HCT116 (cell line): Measurements from ENCODE around the gene RAET1G. TPM values are rescaled to one million over a fixed set of nuclear protein-coding genes. Genes with fewer than 3 reads are reported as not detected.

Source experiments
- ATAC-seq: fragments of 200-7000 bp; cut with Tn5 transposase; 2 replicates; pipeline ENCODE4 v1.9.1; 2020; ENCODE audit warnings: mild to moderate bottlenecking, moderate library complexity
- BruUV-seq: library from RNA; stranded (reverse); fragments of 400-500 nt; replicated peaks from 2 replicates; lab custom pipeline; 2021; lab: Mats Ljungman, UMichigan
- CTCF ChIA-PET: fragments of 300-600 bp; sonication (Branson Sonifier 250); formaldehyde crosslinking; loops from one replicate; lab custom pipeline; 2021; ENCODE audit warnings: antibody characterized with exemption; lab: Charles Lee
- POLR2A ChIA-PET: fragments of 300-600, 350-600 bp; sonication (Branson Sonifier 250); formaldehyde crosslinking; loops from one replicate; lab custom pipeline; 2021; ENCODE audit warnings: antibody characterized with exemption; lab: Charles Lee
- RAD21 ChIA-PET, 2 experiments: fragments of 300-600 bp; sonication (Branson Sonifier 250); formaldehyde crosslinking; loops; one replicate each; lab custom pipeline; 2023; ENCODE audit warnings: low total read pairs in 2 of 2; ENCODE audit not compliant: uncharacterized antibody in 2 of 2, unreplicated experiment in 2 of 2, low non-redundant PET in 1 of 2; lab: Charles Lee
- DNase-seq: peaks from one replicate; pipeline ENCODE4 v3.0.0-alpha.2; 2010; ENCODE audit warnings: low read depth, low spot score
- H2AFZ ChIP-seq: fragments of 200-600 bp; shearing (Covaris generic), sonication (generic); 2 replicates; pipeline ENCODE4 v1.6.1; 2017; ENCODE audit warnings: low read depth, mixed run types, mixed read lengths, antibody characterized with exemption, low read length; ENCODE audit not compliant: poor library complexity, severe bottlenecking
- H3K27ac ChIP-seq: 2 replicates; pipeline ENCODE4 v1.5.1; 2012; ENCODE audit warnings: low read depth, low read length
- H3K27me3 ChIP-seq: fragments of 200-600 bp; sonication (generic); 2 replicates; pipeline ENCODE4 v1.6.1; 2016; ENCODE audit warnings: mixed run types, low read length, mixed read lengths; ENCODE audit not compliant: insufficient read depth
- H3K36me3 ChIP-seq, 2 experiments: fragments of 200-500 bp in 1 of 2; fragments of 200-600 bp in 1 of 2; sonication (Bioruptor generic) in 1 of 2; sonication (generic) in 1 of 2; 2 replicates each; pipeline versions ENCODE4 v1.5.1 to v1.6.1; 2014 to 2016; ENCODE audit warnings: low read length in 2 of 2, inconsistent platforms in 1 of 2, mixed read lengths in 1 of 2, mixed run types in 1 of 2; ENCODE audit not compliant: insufficient read depth in 2 of 2, control insufficient read depth in 1 of 2
- H3K4me1 ChIP-seq, 2 experiments: fragments of 200-600 bp in 1 of 2; sonication (generic) in 1 of 2; 2 replicates each; pipeline versions ENCODE4 v1.5.1 to v1.6.1; 2012 to 2017; ENCODE audit warnings: low read length in 2 of 2, inconsistent platforms in 1 of 2, mild to moderate bottlenecking in 1 of 2, mixed read lengths in 1 of 2, mixed run types in 1 of 2, moderate library complexity in 1 of 2; ENCODE audit not compliant: insufficient read depth in 2 of 2, control insufficient read depth in 1 of 2
- H3K4me2 ChIP-seq: fragments of 200-600 bp; sonication (generic); 2 replicates; pipeline ENCODE4 v1.6.1; 2017; ENCODE audit warnings: mixed run types, low read length, mixed read lengths
- H3K4me3 ChIP-seq, 2 experiments: fragments of 200-600 bp in 1 of 2; sonication (generic) in 1 of 2; replicated peaks in 1 of 2; 2 replicates each; pipeline ENCODE4 v1.5.1; 2011 to 2016; ENCODE audit warnings: low read length in 2 of 2, control low read depth in 1 of 2, low read depth in 1 of 2, mild to moderate bottlenecking in 1 of 2, mixed read lengths in 1 of 2, mixed run types in 1 of 2
- H3K79me2 ChIP-seq: fragments of 200-600 bp; sonication (generic); 2 replicates; pipeline ENCODE4 v1.6.1; 2017; ENCODE audit warnings: mild to moderate bottlenecking, mixed run types, low read length, moderate library complexity, mixed read lengths; ENCODE audit not compliant: insufficient read depth
- H3K9ac ChIP-seq: fragments of 200-600 bp; sonication (generic); 2 replicates; pipeline ENCODE4 v1.6.1; 2016; ENCODE audit warnings: low read length, mixed read lengths
- H3K9me2 ChIP-seq: fragments of 200-600 bp; sonication (generic), shearing (Covaris generic); 2 replicates; pipeline ENCODE4 v1.6.1; 2017; ENCODE audit warnings: mixed run types, mild to moderate bottlenecking, moderate library complexity; ENCODE audit not compliant: insufficient read depth
- H3K9me3 ChIP-seq, 2 experiments: fragments of 200-500 bp in 1 of 2; fragments of 200-600 bp in 1 of 2; sonication (Bioruptor generic) in 1 of 2; sonication (generic) in 1 of 2; 2 replicates each; pipeline ENCODE4 v1.6.1; 2014 to 2017; ENCODE audit warnings: low read length in 2 of 2, mixed read lengths in 2 of 2, inconsistent platforms in 1 of 2, low read depth in 1 of 2, mild to moderate bottlenecking in 1 of 2, mixed run types in 1 of 2, moderate library complexity in 1 of 2; ENCODE audit not compliant: control insufficient read depth in 1 of 2, insufficient read depth in 1 of 2
- H4K20me1 ChIP-seq: fragments of 200-600 bp; sonication (generic), shearing (Covaris generic); 2 replicates; pipeline ENCODE4 v1.6.1; 2017; ENCODE audit warnings: mixed run types, mild to moderate bottlenecking, moderate library complexity; ENCODE audit not compliant: insufficient read depth
- CBX3 ChIP-seq: IDR thresholded peaks from 2 replicates; pipeline ENCODE4 v1.6.1; 2012; ENCODE audit warnings: low read depth
- CEBPB ChIP-seq: IDR thresholded peaks from 2 replicates; pipeline ENCODE4 v1.6.1; 2012; ENCODE audit warnings: low read depth
- EGR1 ChIP-seq: IDR thresholded peaks from 2 replicates; pipeline ENCODE4 v1.6.1; 2012; ENCODE audit warnings: low read depth
- ELF1 ChIP-seq: IDR thresholded peaks from 2 replicates; pipeline ENCODE4 v1.6.1; 2012; ENCODE audit warnings: low read depth, borderline replicate concordance
- EZH2 ChIP-seq: fragments of 200-600 bp; sonication (generic); IDR thresholded peaks from 2 replicates; pipeline ENCODE4 v1.6.1; 2017; ENCODE audit warnings: antibody characterized with exemption, mixed run types
- EZH2phosphoT487 ChIP-seq: fragments of 200-600 bp; IDR thresholded peaks from 2 replicates; pipeline ENCODE4 v1.6.1; 2018; ENCODE audit warnings: antibody characterized with exemption, borderline replicate concordance
- FOSL1 ChIP-seq: IDR thresholded peaks from 2 replicates; pipeline ENCODE4 v1.6.1; 2012; ENCODE audit warnings: low read depth
- JUND ChIP-seq: IDR thresholded peaks from 2 replicates; pipeline ENCODE4 v1.6.1; 2012
- POLR2A ChIP-seq: IDR thresholded peaks from 2 replicates; pipeline ENCODE4 v1.7.0; 2011; ENCODE audit warnings: borderline replicate concordance; ENCODE audit not compliant: insufficient read depth, insufficient read length; ENCODE audit errors: extremely low read depth
- POLR2AphosphoS5 ChIP-seq: IDR thresholded peaks from 2 replicates; pipeline ENCODE4 v1.6.1; 2011; ENCODE audit warnings: mild to moderate bottlenecking, low read depth, low read length, moderate library complexity
- RAD21 ChIP-seq: IDR thresholded peaks from 2 replicates; pipeline ENCODE4 v1.6.1; 2012; ENCODE audit warnings: low read depth, mild to moderate bottlenecking
- SIN3A ChIP-seq: IDR thresholded peaks from 2 replicates; pipeline ENCODE4 v1.6.1; 2012; ENCODE audit warnings: low read depth
- SP1 ChIP-seq: IDR thresholded peaks from 2 replicates; pipeline ENCODE4 v1.6.1; 2012; ENCODE audit warnings: low read depth
- SRF ChIP-seq: IDR thresholded peaks from 2 replicates; pipeline ENCODE4 v1.6.1; 2012; ENCODE audit warnings: low read depth
- TCF7L2 ChIP-seq: IDR thresholded peaks from 2 replicates; pipeline ENCODE4 v1.7.0; 2011; ENCODE audit warnings: borderline replicate concordance, inconsistent platforms; ENCODE audit not compliant: insufficient read depth, insufficient read length; ENCODE audit errors: extremely low read depth
- YY1 ChIP-seq: IDR thresholded peaks from 2 replicates; pipeline ENCODE4 v1.6.1; 2011; ENCODE audit warnings: low read length, low read depth, moderate library complexity, mild to moderate bottlenecking; ENCODE audit not compliant: insufficient replicate concordance; ENCODE audit errors: extremely low read depth
- ZFX ChIP-seq: fragments of 450-650 bp; IDR thresholded peaks from 2 replicates; pipeline ENCODE4 v1.6.1; 2017
- intact Hi-C: fragments of 100-400 bp; cut with micrococcal nuclease; formaldehyde crosslinking; loops from 2 replicates; pipeline ENCODE4 v1.10.0; 2022
- total RNA-seq: library from RNA; stranded (reverse); gene quantifications from one replicate; pipeline ENCODE4 v1.2.1, GENCODE V29; 2021; ENCODE audit not compliant: unreplicated experiment
- TF ChIP-seq, protein P1 (sequence below): IDR thresholded peaks from 2 replicates; pipeline ENCODE4 v1.6.1; 2012
- TF ChIP-seq, protein P2 (sequence below), 3 experiments: fragments of 200-600 bp in 1 of 3; sonication (generic) in 1 of 3; IDR thresholded peaks in 2 of 3; conservative IDR thresholded peaks in 1 of 3; 2 replicates each; pipeline ENCODE4 v1.5.1; 2012 to 2017; ENCODE audit warnings: low read depth in 2 of 3, low read length in 2 of 3, antibody characterized with exemption in 1 of 3, borderline replicate concordance in 1 of 3, control low read depth in 1 of 3, mild to moderate bottlenecking in 1 of 3, mixed read lengths in 1 of 3, mixed run types in 1 of 3, moderate library complexity in 1 of 3; ENCODE audit not compliant: insufficient read depth in 1 of 3
- TF ChIP-seq, protein P3 (sequence below): IDR thresholded peaks from 2 replicates; pipeline ENCODE4 v1.6.1; 2012; ENCODE audit warnings: low read depth
- TF ChIP-seq, protein P4 (sequence below): IDR thresholded peaks from 2 replicates; pipeline ENCODE4 v1.6.1; 2012

The RAET1G gene
- total RNA-seq, 1 experiment from 2014 or later = 0.37 TPM

DNA sequence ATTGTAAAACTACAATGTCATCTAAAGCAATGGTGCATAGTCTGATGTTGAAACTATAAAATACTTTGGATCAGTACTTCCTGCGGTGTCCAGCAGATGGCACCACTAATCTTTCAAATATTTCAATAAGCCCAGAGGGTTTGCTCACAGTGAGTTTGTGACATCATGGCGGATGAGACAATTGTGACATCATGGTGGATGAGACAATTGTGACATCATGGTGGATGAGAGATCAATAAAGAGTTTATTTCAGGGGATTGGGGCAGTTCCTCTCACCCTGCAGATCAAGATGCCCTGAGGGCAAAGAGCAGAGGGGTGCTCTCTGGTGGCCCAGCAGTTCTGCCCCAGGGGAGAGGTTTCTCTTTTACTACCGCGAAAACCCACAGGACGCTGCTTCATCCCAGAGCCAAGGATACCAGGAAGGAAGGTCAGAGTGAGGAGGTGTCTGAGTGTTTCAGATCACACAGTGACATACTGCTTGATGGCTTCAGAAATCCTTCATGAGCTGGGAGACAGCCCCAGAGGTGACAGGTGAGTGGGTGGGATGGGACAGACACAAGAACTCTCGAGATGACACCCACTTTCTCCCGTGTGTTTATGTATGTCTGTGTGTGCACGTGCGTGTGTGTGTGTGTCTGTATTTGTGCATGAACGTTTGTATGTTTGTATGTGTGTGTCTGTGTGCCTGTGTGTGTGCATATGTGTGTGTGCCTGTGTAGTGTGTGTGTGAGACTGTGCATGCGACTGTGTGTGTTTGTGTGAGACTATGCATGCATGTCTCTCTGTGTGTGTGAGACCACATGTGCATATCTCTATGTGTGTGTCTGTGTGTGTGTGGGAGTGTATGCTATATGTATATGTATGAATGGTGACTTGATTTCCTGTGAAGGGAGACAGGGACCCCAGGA, 11.6 kb upstream of the RAET1G start:
- ChIA-PET CTCF (interaction anchor here (1.3 kb wide), 1 partner anchor 82 kb away, joined by 3 read pairs; no protein-coding TSS in a partner anchor), POLR2A (no interaction called here), RAD21 (interaction anchor here in 1 of 2 experiments (0.9 kb wide), 1 partner anchor 82 kb away, joined by 5 read pairs; no protein-coding TSS in a partner anchor)
- Histone ChIP-seq H3K79me2 (no peaks in the 10 kb centered on the region), H3K9me2 (no peaks in the 10 kb centered on the region), H3K4me2 (no peak overlapping the region), H4K20me1 (no peaks in the 10 kb centered on the region), H2AFZ (peak overlapping the region; percentile 15), H3K36me3 (no peaks in the 10 kb centered on the region), H3K4me1 (peaks cover 0 to 3% of the 10 kb centered on the region in 2 experiments; a peak in 1 of 4 replicates), H3K27ac (no peak overlapping the region), H3K4me3 (no peak overlapping the region), H3K9me3 (no peaks in the 10 kb centered on the region), H3K27me3 (no peaks in the 10 kb centered on the region), H3K9ac (no peak overlapping the region)
- TF ChIP-seq, protein P1, sequence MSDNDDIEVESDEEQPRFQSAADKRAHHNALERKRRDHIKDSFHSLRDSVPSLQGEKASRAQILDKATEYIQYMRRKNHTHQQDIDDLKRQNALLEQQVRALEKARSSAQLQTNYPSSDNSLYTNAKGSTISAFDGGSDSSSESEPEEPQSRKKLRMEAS = no peak
- TF ChIP-seq POLR2AphosphoS5 = no peak
- TF ChIP-seq SIN3A = no peak
- TF ChIP-seq RAD21 = peak; percentile 96
- TF ChIP-seq, protein P2, sequence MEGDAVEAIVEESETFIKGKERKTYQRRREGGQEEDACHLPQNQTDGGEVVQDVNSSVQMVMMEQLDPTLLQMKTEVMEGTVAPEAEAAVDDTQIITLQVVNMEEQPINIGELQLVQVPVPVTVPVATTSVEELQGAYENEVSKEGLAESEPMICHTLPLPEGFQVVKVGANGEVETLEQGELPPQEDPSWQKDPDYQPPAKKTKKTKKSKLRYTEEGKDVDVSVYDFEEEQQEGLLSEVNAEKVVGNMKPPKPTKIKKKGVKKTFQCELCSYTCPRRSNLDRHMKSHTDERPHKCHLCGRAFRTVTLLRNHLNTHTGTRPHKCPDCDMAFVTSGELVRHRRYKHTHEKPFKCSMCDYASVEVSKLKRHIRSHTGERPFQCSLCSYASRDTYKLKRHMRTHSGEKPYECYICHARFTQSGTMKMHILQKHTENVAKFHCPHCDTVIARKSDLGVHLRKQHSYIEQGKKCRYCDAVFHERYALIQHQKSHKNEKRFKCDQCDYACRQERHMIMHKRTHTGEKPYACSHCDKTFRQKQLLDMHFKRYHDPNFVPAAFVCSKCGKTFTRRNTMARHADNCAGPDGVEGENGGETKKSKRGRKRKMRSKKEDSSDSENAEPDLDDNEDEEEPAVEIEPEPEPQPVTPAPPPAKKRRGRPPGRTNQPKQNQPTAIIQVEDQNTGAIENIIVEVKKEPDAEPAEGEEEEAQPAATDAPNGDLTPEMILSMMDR (IDR thresholded peaks at IDR 0.05 in 2 of 3, conservative IDR thresholded peaks at IDR 0.05 in 1 of 3; ENCODE audit: borderline replicate concordance in 1 of 3, insufficient read depth in 1 of 3, low read depth in 2 of 3, low read length in 2 of 3) = peak; percentile 63 to 88 (median 87)
- TF ChIP-seq CBX3 = 0 out of 2 replicates have a peak, but pooled peaks have one; percentile 55
- TF ChIP-seq TCF7L2 = no peak
- TF ChIP-seq ELF1 = no peak
- TF ChIP-seq, protein P3, sequence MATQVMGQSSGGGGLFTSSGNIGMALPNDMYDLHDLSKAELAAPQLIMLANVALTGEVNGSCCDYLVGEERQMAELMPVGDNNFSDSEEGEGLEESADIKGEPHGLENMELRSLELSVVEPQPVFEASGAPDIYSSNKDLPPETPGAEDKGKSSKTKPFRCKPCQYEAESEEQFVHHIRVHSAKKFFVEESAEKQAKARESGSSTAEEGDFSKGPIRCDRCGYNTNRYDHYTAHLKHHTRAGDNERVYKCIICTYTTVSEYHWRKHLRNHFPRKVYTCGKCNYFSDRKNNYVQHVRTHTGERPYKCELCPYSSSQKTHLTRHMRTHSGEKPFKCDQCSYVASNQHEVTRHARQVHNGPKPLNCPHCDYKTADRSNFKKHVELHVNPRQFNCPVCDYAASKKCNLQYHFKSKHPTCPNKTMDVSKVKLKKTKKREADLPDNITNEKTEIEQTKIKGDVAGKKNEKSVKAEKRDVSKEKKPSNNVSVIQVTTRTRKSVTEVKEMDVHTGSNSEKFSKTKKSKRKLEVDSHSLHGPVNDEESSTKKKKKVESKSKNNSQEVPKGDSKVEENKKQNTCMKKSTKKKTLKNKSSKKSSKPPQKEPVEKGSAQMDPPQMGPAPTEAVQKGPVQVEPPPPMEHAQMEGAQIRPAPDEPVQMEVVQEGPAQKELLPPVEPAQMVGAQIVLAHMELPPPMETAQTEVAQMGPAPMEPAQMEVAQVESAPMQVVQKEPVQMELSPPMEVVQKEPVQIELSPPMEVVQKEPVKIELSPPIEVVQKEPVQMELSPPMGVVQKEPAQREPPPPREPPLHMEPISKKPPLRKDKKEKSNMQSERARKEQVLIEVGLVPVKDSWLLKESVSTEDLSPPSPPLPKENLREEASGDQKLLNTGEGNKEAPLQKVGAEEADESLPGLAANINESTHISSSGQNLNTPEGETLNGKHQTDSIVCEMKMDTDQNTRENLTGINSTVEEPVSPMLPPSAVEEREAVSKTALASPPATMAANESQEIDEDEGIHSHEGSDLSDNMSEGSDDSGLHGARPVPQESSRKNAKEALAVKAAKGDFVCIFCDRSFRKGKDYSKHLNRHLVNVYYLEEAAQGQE = no peak
- TF ChIP-seq FOSL1 = no peak; the same call in 1 of the 2 replicates
- TF ChIP-seq YY1 = peak; percentile 59
- no peak for TF ChIP-seq ZFX
- no peak for TF ChIP-seq EZH2phosphoT487
- TF ChIP-seq, protein P4, sequence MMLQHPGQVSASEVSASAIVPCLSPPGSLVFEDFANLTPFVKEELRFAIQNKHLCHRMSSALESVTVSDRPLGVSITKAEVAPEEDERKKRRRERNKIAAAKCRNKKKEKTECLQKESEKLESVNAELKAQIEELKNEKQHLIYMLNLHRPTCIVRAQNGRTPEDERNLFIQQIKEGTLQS = no peak
- TF ChIP-seq CEBPB = no peak
- 0 out of 2 replicates have a peak, but pooled peaks have one; percentile 20 for TF ChIP-seq SP1
- peak; percentile 41; the same call in 1 of the 2 replicates for TF ChIP-seq JUND
- TF ChIP-seq EGR1 = no peak
- no peak for TF ChIP-seq EZH2
- no peak for TF ChIP-seq POLR2A
- TF ChIP-seq SRF = no peak
- intact Hi-C loops = loop anchor here (1.0 to 5.0 kb wide), 5 partner anchors 82 to 881 kb away; partner anchors contain the start of gene ULBP3
- no TSS peak for BruUV-seq
- ATAC-seq (peak; percentile 67), DNase-seq (peak; percentile 76)
